H1 (cell line): ENCODE data around the gene SAP30. TPM values are rescaled to one million over a fixed set of nuclear protein-coding genes. Genes with fewer than 3 reads are reported as not detected.

ENCODE experiments used
- ASH2L ChIP-seq: fragments of 200-600, 300-600 bp; sonication (generic); IDR thresholded peaks from one replicate; pipeline ENCODE4 v1.7.1; 2017; ENCODE audit warnings: low read length
- ATF2 ChIP-seq: IDR thresholded peaks from 2 replicates; pipeline ENCODE4 v1.6.1; 2012; ENCODE audit warnings: low read length, inconsistent platforms
- BRCA1 ChIP-seq: IDR thresholded peaks from 2 replicates; pipeline ENCODE4 v1.6.1; 2012; ENCODE audit warnings: low read depth, low read length, improper control_type of control experiment
- CEBPB ChIP-seq: IDR thresholded peaks from 2 replicates; pipeline ENCODE4 v1.6.1; 2012; ENCODE audit warnings: low read depth, low read length
- CTCF ChIP-seq, 3 experiments: IDR thresholded peaks; 1 replicate in 2 of 3; 2 replicates in 1 of 3; pipeline versions ENCODE4 v1.5.1 to v1.6.1; 2011; ENCODE audit warnings: low read length in 3 of 3, mild to moderate bottlenecking in 3 of 3, inconsistent platforms in 2 of 3, low read depth in 1 of 3, moderate library complexity in 1 of 3; ENCODE audit not compliant: insufficient read depth in 1 of 3; ENCODE audit errors: control extremely low read depth in 1 of 3
- FOSL1 ChIP-seq: IDR thresholded peaks from 2 replicates; pipeline ENCODE4 v1.6.1; 2011; ENCODE audit warnings: mild to moderate bottlenecking, low read depth, low read length, moderate library complexity; ENCODE audit not compliant: insufficient read depth
- GABPA ChIP-seq: IDR thresholded peaks from 2 replicates; pipeline ENCODE4 v1.6.1; 2011; ENCODE audit warnings: mild to moderate bottlenecking, low read length, moderate library complexity, borderline replicate concordance; ENCODE audit not compliant: insufficient read depth
- RFX5 ChIP-seq: IDR thresholded peaks from 2 replicates; pipeline ENCODE4 v1.6.1; 2011; ENCODE audit warnings: low read depth, low read length, improper control_type of control experiment, borderline replicate concordance
- SIRT6 ChIP-seq: IDR thresholded peaks from one replicate; pipeline ENCODE4 v1.7.1; 2012; ENCODE audit warnings: low read length, inconsistent platforms
- SIX5 ChIP-seq: IDR thresholded peaks from 2 replicates; pipeline ENCODE4 v1.6.1; 2011; ENCODE audit warnings: mild to moderate bottlenecking, low read depth, low read length
- SP4 ChIP-seq: IDR thresholded peaks from 2 replicates; pipeline ENCODE4 v1.6.1; 2012; ENCODE audit warnings: low read length, inconsistent platforms
- USF2 ChIP-seq: IDR thresholded peaks from 2 replicates; pipeline ENCODE4 v1.6.1; 2011; ENCODE audit warnings: low read length, improper control_type of control experiment
- YY1 ChIP-seq: IDR thresholded peaks from 2 replicates; pipeline ENCODE4 v1.6.1; 2011; ENCODE audit warnings: low read depth, mild to moderate bottlenecking, low read length
- polyA plus RNA-seq, 7 experiments: library from polyadenylated mRNA; depleted of rRNA in 3 of 7; stranded (reverse) in 5 of 7; unstranded in 2 of 7; fragments of >200 nt in 5 of 7; fragments of 200-250 nt in 2 of 7; gene quantifications; 1 replicate in 5 of 7; 2 replicates in 1 of 7; 4 replicates in 1 of 7; pipeline versions ENCODE4 v1.2.1 to v1.2.3, GENCODE V29; 2011 to 2013; ENCODE audit warnings: missing spikeins in 2 of 7, mixed read lengths in 2 of 7
- total RNA-seq: library from RNA; stranded (reverse); fragmentation: NEBNext Ultra II Directional; extraction: Animal tissue kit (Norgen Biotek cat#: 25700); gene quantifications from 2 replicates; pipeline ENCODE4 v1.2.1, GENCODE V29; 2021

SAP30 gene
- total and polyA plus RNA-seq, 2 of the 8 experiments (the other 6 are each of a cell fraction or from before 2014, with no cell fraction given): 7.7 to 21.1 TPM

GRCh38 chr4:173332963-173333657 lies 37.6 kb upstream of the SAP30 start (continued):
- no peak for TF ChIP-seq CTCF (IDR thresholded peaks at IDR 0.05; ENCODE audit: control extremely low read depth in 1 of 3, insufficient read depth in 1 of 3, low read depth in 1 of 3, low read length in 3 of 3)
- TF ChIP-seq ASH2L: no peak
- TF ChIP-seq YY1: no peak
- TF ChIP-seq USF2: no peak
- no peak for TF ChIP-seq CEBPB
- no peak for TF ChIP-seq SIRT6
- no peak for TF ChIP-seq BRCA1
- TF ChIP-seq SP4: no peak
- no peak for TF ChIP-seq SIX5
- no peak for TF ChIP-seq ATF2
- no peak for TF ChIP-seq GABPA
- no peak for TF ChIP-seq RFX5
- no peak for TF ChIP-seq FOSL1
